ENCODE data around the gene FGF8. TPM values are rescaled to one million over a fixed set of nuclear protein-coding genes. Genes with fewer than 3 reads are reported as not detected.

The FGF8 gene
- total and polyA plus RNA-seq, 2 of the 13 experiments (the other 11 are each of a cell fraction or from before 2014, with no cell fraction given): not detected

- peaks cover 5% of the 10 kb centered on the region; the same call in 1 of the 2 replicates for H4K20me1 ChIP-seq (ENCODE audit: insufficient read depth, low read length)
- CTCF ChIA-PET (ENCODE audit: low intra/inter-chr PET ratio, low total read pairs): interaction anchor here (4.0 kb wide), 1 partner anchor 179 kb away, joined by 28 read pairs; no protein-coding TSS in a partner anchor
- intact Hi-C loops (cut with micrococcal nuclease; ENCODE audit: unreplicated experiment) (loop anchor here (1.0 to 2.0 kb wide), 2 partner anchors 180 to 567 kb away; no protein-coding TSS in a partner anchor), in situ Hi-C loops (cut with HindIII; ENCODE audit: extremely low pct_ligation_motif_present, low pct_unique_long_range_greater_than_20kb) (loop anchor here (5.0 kb wide), 2 partner anchors 180 to 570 kb away; no protein-coding TSS in a partner anchor)
- FAIRE-seq: no peak
- POLR2A ChIA-PET: interaction anchor here (2.4 kb wide), 1 partner anchor 36 kb away, joined by 16 read pairs; the partner anchor contains the start of gene OGA
- H3K4me3 ChIP-seq (replicated peaks in 1 of 3; ENCODE audit: insufficient read depth in 1 of 3, low read depth in 2 of 3, low read length in 3 of 3): peak overlapping the region; percentile 84 to 94 (median 88)
- 43% methylated on average over 10 of the region's 17 CpGs for WGBS (ENCODE audit: low lambda C conversion rate)
- BruUV-seq (replicated peaks): no TSS peak
- peak; percentile 3 for ATAC-seq
- peaks cover 0 to under 1% of the 10 kb centered on the region in 2 experiments; a peak in 1 of 5 replicates for H3K27me3 ChIP-seq (ENCODE audit: control insufficient read depth in 1 of 2, insufficient read depth in 2 of 2, low read length in 2 of 2)
- no peaks in the 10 kb centered on the region for H3K9me3 ChIP-seq (ENCODE audit: low read length)
- no peak for DNase-seq (ENCODE audit: low spot score)
- peak overlapping the region; percentile 89 for H3K4me2 ChIP-seq (ENCODE audit: low read depth, low read length)
- no peak overlapping the region for H2AFZ ChIP-seq (ENCODE audit: low read length)
- H3K36me3 ChIP-seq (replicated peaks in 1 of 2; ENCODE audit: control insufficient read depth in 1 of 2, insufficient read depth in 2 of 2, low read length in 2 of 2): peaks cover 3 to 13% of the 10 kb centered on the region in 2 experiments; a peak in 4 of 5 replicates
- H3K79me2 ChIP-seq (ENCODE audit: insufficient read depth, low read length): peaks cover 9% of the 10 kb centered on the region
- peaks cover 58% of the 10 kb centered on the region for H3K4me1 ChIP-seq (ENCODE audit: insufficient read depth, low read length)
- peak overlapping the region; percentile 55 for H3K27ac ChIP-seq (ENCODE audit: extremely low read length, insufficient read depth, low read length)
- peak overlapping the region; percentile 83 for H3K9ac ChIP-seq (ENCODE audit: insufficient read depth, low read depth, low read length)
- TF ChIP-seq ATF1 (CRISPR knock-in tag; IDR thresholded peaks at IDR 0.05) (no peak), CBX2 (IDR thresholded peaks at IDR 0.05; ENCODE audit: low read depth, low read length) (no peak), CBX2 (CRISPR knock-in tag; IDR thresholded peaks at IDR 0.05; ENCODE audit: low read depth) (no peak), SKI (IDR thresholded peaks at IDR 0.05; ENCODE audit: partially characterized antibody) (no peak), ZNF772 (CRISPR knock-in tag; IDR thresholded peaks at IDR 0.05) (0 out of 2 replicates have a peak, but pooled peaks have one; percentile 48), SIN3A (IDR thresholded peaks at IDR 0.05; ENCODE audit: borderline replicate concordance, low read depth, low read length) (no peak), ZBTB38 (CRISPR knock-in tag; IDR thresholded peaks at IDR 0.05) (0 out of 2 replicates have a peak, but pooled peaks have one; percentile 41), KLF11 (CRISPR knock-in tag; IDR thresholded peaks at IDR 0.05) (no peak), ZBTB46 (CRISPR knock-in tag; IDR thresholded peaks at IDR 0.05; ENCODE audit: borderline replicate concordance) (no peak), HNF4G (IDR thresholded peaks at IDR 0.05; ENCODE audit: borderline replicate concordance, low read depth, low read length) (no peak), HNF4G (CRISPR knock-in tag; IDR thresholded peaks at IDR 0.05; ENCODE audit: borderline replicate concordance, low read depth) (no peak), ETS1 (CRISPR knock-in tag; IDR thresholded peaks at IDR 0.05) (no peak), ZMAT5 (CRISPR knock-in tag; IDR thresholded peaks at IDR 0.05; ENCODE audit: borderline replicate concordance, low read depth) (no peak), E2F5 (CRISPR knock-in tag; conservative IDR thresholded peaks at IDR 0.05) (no peak), ZNF761 (CRISPR knock-in tag; conservative IDR thresholded peaks at IDR 0.05) (no peak), ZNF788 (CRISPR knock-in tag; IDR thresholded peaks at IDR 0.05; ENCODE audit: borderline replicate concordance) (0 out of 2 replicates have a peak, but pooled peaks have one; percentile 2), SP1 (IDR thresholded peaks at IDR 0.05) (no peak), SP1 (CRISPR knock-in tag; IDR thresholded peaks at IDR 0.05) (no peak), RFX3 (CRISPR knock-in tag; IDR thresholded peaks at IDR 0.05) (no peak), ZNF709 (CRISPR knock-in tag; IDR thresholded peaks at IDR 0.05) (0 out of 2 replicates have a peak, but pooled peaks have one; percentile 19), ZFP36L2 (CRISPR knock-in tag; IDR thresholded peaks at IDR 0.05) (no peak)
Observed at GRCh38 chr10:101781984-101782810, 6.3 kb upstream of the FGF8 start.
